ENCODE measurements around the gene PID1.

The PID1 gene

GRCh38 chr2:229073935-229074334 lies 197.2 kb downstream of the PID1 start:
- no peak for DNase-seq (ENCODE audit: low spot score)

GRCh38 chr2:229071292-229071976 lies 199.7 kb downstream of the PID1 start:
- DNase-seq (ENCODE audit: low spot score): no peak

- no peak for DNase-seq (ENCODE audit: low spot score)
Observed at GRCh38 chr2:229066121-229066715, 204.9 kb downstream of the PID1 start.

- no peak for DNase-seq (ENCODE audit: low spot score)
Observed at GRCh38 chr2:229064749-229065148, 206.3 kb downstream of the PID1 start.

- no peak for DNase-seq (ENCODE audit: low spot score)
Observed at GRCh38 chr2:229060147-229060546, 210.9 kb downstream of the PID1 start.

GRCh38 chr2:229059331-229060033 lies 211.6 kb downstream of the PID1 start:
- no peak for DNase-seq (ENCODE audit: low spot score)

GRCh38 chr2:229057976-229058553 lies 213.0 kb downstream of the PID1 start:
- DNase-seq (ENCODE audit: low spot score): no peak

- no peak for DNase-seq (ENCODE audit: low spot score)
Observed at GRCh38 chr2:229054311-229054710, 216.8 kb downstream of the PID1 start.

GRCh38 chr2:229051798-229052197 lies 219.3 kb downstream of the PID1 start:
- no peak for DNase-seq (ENCODE audit: low spot score)

- no peak for DNase-seq (ENCODE audit: low spot score)
Observed at GRCh38 chr2:229050133-229050532, 221.0 kb downstream of the PID1 start.

- DNase-seq (ENCODE audit: low spot score): no peak
Observed at GRCh38 chr2:229048134-229048533, 223.0 kb downstream of the PID1 start.

GRCh38 chr2:229045671-229046070 lies 225.4 kb downstream of the PID1 start:
- DNase-seq (ENCODE audit: low spot score): no peak

GRCh38 chr2:229044581-229044980 lies 226.5 kb downstream of the PID1 start:
- no peak for DNase-seq (ENCODE audit: low spot score)

GRCh38 chr2:229043681-229044080 lies 227.4 kb downstream of the PID1 start:
- DNase-seq (ENCODE audit: low spot score): no peak

GRCh38 chr2:229042349-229042748 lies 228.7 kb downstream of the PID1 start:
- no peak for DNase-seq (ENCODE audit: low spot score)

- no peak for DNase-seq (ENCODE audit: low spot score)
Observed at GRCh38 chr2:229041691-229042090, 229.4 kb downstream of the PID1 start.

- no peak for DNase-seq (ENCODE audit: low spot score)
Observed at GRCh38 chr2:229037621-229038020, 233.5 kb downstream of the PID1 start.

GRCh38 chr2:229033816-229034215 lies 237.3 kb downstream of the PID1 start:
- DNase-seq (ENCODE audit: low spot score): no peak

- DNase-seq (ENCODE audit: low spot score): no peak
Observed at GRCh38 chr2:229032608-229033234, 238.4 kb downstream of the PID1 start.

- no peak for DNase-seq (ENCODE audit: low spot score)
Observed at GRCh38 chr2:229027353-229028105, 243.6 kb downstream of the PID1 start.

- no peak for DNase-seq (ENCODE audit: low spot score)
Observed at GRCh38 chr2:229025653-229026052, 245.4 kb downstream of the PID1 start.

- DNase-seq (ENCODE audit: low spot score): no peak
Observed at GRCh38 chr2:229022652-229023051, 248.4 kb downstream of the PID1 start.

All from globus pallidus (tissue), 1 donor.